Esophagus squamous epithelium (tissue), 4 donors: Measurements from ENCODE around the gene CRELD2.

Experiments used
- POLR2A ChIP-seq, 4 donors: fragments of 450-650 bp; IDR thresholded peaks; one replicate each; pipeline ENCODE4 v1.6.1; 2017; ENCODE audit warnings: antibody characterized with exemption in 4 of 4, mild to moderate bottlenecking in 4 of 4, moderate library complexity in 3 of 4
- TF ChIP-seq, protein P1 (sequence below), 6 experiments: fragments of 450-650 bp in 4 of 6; fragments of 200-600 bp in 2 of 6; sonication (generic) in 2 of 6; IDR thresholded peaks; one replicate each; pipeline ENCODE4 v1.5.1; 2016 to 2019; ENCODE audit warnings: antibody characterized with exemption in 6 of 6, mild to moderate bottlenecking in 4 of 6, moderate library complexity in 4 of 6

DNA sequence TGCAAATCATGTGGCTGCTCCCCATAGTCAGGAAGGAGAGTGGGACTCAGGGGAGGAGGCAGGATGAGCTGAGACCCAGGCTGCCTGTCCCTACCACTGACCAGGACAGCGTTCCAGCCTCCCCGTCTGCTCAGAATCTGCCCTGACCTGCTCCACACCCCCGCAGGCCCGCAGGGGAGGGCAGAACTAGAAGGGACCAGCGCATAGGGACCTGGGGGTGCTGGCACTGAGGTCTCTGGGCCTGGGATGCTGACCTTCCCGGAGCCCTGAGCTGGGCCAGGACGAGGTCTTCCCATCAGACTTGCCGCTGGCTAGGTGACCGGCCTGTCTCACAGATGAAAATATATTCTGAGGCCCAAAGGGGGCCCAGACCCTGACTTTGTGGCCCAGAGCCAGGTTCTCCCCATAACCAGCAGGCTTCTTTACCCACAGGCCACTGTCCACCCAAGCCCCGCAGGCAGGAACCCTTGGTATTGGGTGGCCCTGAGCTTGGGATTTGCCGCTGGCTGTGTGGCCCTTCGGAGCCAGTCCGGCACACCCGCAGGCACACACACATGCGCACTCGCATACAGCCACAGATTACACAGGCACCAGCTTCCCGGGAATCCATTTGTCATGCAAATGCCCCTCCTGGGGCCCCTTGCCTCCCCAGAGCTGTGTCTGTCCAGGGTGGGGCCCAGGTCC, 28.3 kb downstream of the CRELD2 start:
- TF ChIP-seq POLR2A (IDR thresholded peaks at IDR 0.05): no peak
- TF ChIP-seq, protein P1, sequence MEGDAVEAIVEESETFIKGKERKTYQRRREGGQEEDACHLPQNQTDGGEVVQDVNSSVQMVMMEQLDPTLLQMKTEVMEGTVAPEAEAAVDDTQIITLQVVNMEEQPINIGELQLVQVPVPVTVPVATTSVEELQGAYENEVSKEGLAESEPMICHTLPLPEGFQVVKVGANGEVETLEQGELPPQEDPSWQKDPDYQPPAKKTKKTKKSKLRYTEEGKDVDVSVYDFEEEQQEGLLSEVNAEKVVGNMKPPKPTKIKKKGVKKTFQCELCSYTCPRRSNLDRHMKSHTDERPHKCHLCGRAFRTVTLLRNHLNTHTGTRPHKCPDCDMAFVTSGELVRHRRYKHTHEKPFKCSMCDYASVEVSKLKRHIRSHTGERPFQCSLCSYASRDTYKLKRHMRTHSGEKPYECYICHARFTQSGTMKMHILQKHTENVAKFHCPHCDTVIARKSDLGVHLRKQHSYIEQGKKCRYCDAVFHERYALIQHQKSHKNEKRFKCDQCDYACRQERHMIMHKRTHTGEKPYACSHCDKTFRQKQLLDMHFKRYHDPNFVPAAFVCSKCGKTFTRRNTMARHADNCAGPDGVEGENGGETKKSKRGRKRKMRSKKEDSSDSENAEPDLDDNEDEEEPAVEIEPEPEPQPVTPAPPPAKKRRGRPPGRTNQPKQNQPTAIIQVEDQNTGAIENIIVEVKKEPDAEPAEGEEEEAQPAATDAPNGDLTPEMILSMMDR (IDR thresholded peaks at IDR 0.05): no peak
